GM12878 (cell line): ENCODE results near the gene PPIC. TPM values are rescaled to one million over a fixed set of nuclear protein-coding genes. Genes with fewer than 3 reads are reported as not detected.

ENCODE experiments used
- ATAC-seq: fragments of 200-7000 bp; cut with Tn5 transposase; 3 replicates; pipeline ENCODE4 v1.9.1; 2020; ENCODE audit warnings: mild to moderate bottlenecking, moderate library complexity
- BruUV-seq: library from RNA; stranded (reverse); fragments of 400-500 nt; replicated peaks from 2 replicates; lab custom pipeline; 2021; lab: Mats Ljungman, UMichigan
- CTCF ChIA-PET: fragments of 300-600 bp; sonication (Branson Sonifier 250); formaldehyde crosslinking; extraction: SDS; loops from one replicate; lab custom pipeline; 2021; ENCODE audit warnings: inconsistent platforms; lab: Yijun Ruan, JAX
- POLR2A ChIA-PET: fragments of 350-600 bp; formaldehyde crosslinking; extraction: SDS; loops from one replicate; lab custom pipeline; 2021; ENCODE audit warnings: inconsistent platforms; lab: Charles Lee
- RAD21 ChIA-PET: fragments of 300-600 bp; sonication (Branson Sonifier 250); formaldehyde crosslinking; loops from one replicate; lab custom pipeline; 2023; ENCODE audit warnings: antibody characterized with exemption; ENCODE audit not compliant: unreplicated experiment; lab: Charles Lee
- SMC1A ChIA-PET: fragments of 300-600 bp; sonication (Branson Sonifier 250); formaldehyde crosslinking; loops from one replicate; lab custom pipeline; 2023; ENCODE audit not compliant: unreplicated experiment, uncharacterized antibody; lab: Charles Lee
- DNase-seq: peaks from one replicate; pipeline ENCODE4 v3.0.0-alpha.2; 2011; ENCODE audit warnings: low read depth, low spot score
- FAIRE-seq: peaks from 3 replicates; lab custom pipeline; 2011; peaks lifted over from hg19 to GRCh38; lab: Jason Lieb, UNC
- H2AFZ ChIP-seq: 2 replicates; pipeline ENCODE4 v1.6.0; 2011; ENCODE audit warnings: low read depth, low read length, control low read depth; ENCODE audit not compliant: control insufficient read depth
- H3K27ac ChIP-seq: 2 replicates; pipeline ENCODE4 v1.5.1; 2011; ENCODE audit warnings: control low read depth; ENCODE audit not compliant: control insufficient read depth, insufficient read depth
- H3K27me3 ChIP-seq, 2 experiments: replicated peaks in 1 of 2; 2 replicates each; pipeline versions ENCODE4 v1.6.0 to v1.6.1; 2011; ENCODE audit warnings: low read length in 1 of 2; ENCODE audit not compliant: control insufficient read depth in 2 of 2, insufficient read depth in 2 of 2
- H3K36me3 ChIP-seq, 2 experiments: 2 replicates each; pipeline ENCODE4 v1.5.1; 2011; ENCODE audit warnings: low read length in 1 of 2; ENCODE audit not compliant: control insufficient read depth in 2 of 2, insufficient read depth in 2 of 2
- H3K4me1 ChIP-seq: 2 replicates; pipeline ENCODE4 v1.6.1; 2011; ENCODE audit warnings: mild to moderate bottlenecking, low read length, moderate library complexity, mixed read lengths; ENCODE audit not compliant: control insufficient read depth, insufficient read depth
- H3K4me2 ChIP-seq: 2 replicates; pipeline ENCODE4 v1.6.0; 2011; ENCODE audit warnings: control low read depth; ENCODE audit not compliant: control insufficient read depth, insufficient read depth
- H3K4me3 ChIP-seq: fragments of 200-600 bp; sonication (generic); 2 replicates; pipeline ENCODE4 v1.5.1; 2016
- H3K79me2 ChIP-seq: 2 replicates; pipeline ENCODE4 v1.6.0; 2011; ENCODE audit warnings: low read length; ENCODE audit not compliant: control insufficient read depth, insufficient read depth
- H3K9ac ChIP-seq: 2 replicates; pipeline ENCODE4 v1.8.0; 2011; ENCODE audit warnings: low read length, control low read depth, mixed read lengths; ENCODE audit not compliant: control insufficient read depth, insufficient read depth
- H3K9me3 ChIP-seq: replicated peaks from 3 replicates; pipeline ENCODE4 v1.5.1; 2011; ENCODE audit warnings: mild to moderate bottlenecking, low read length; ENCODE audit not compliant: control insufficient read depth, insufficient read depth
- H4K20me1 ChIP-seq: 2 replicates; pipeline ENCODE4 v1.6.0; 2011; ENCODE audit not compliant: control insufficient read depth, insufficient read depth
- EGR1 ChIP-seq, 2 experiments: IDR thresholded peaks; 1 replicate in 1 of 2; 2 replicates in 1 of 2; pipeline ENCODE4 v1.6.1; 2011 to 2012; ENCODE audit warnings: low read depth in 2 of 2, low read length in 2 of 2, borderline replicate concordance in 1 of 2, mild to moderate bottlenecking in 1 of 2, moderate library complexity in 1 of 2
- EP300 ChIP-seq, 2 experiments: fragments of 150-350 bp in 1 of 2; IDR thresholded peaks; 2 replicates each; pipeline ENCODE4 v1.6.1; 2011 to 2012; ENCODE audit warnings: low read depth in 2 of 2, low read length in 2 of 2, borderline replicate concordance in 1 of 2, improper control_type of control experiment in 1 of 2, inconsistent platforms in 1 of 2; ENCODE audit not compliant: control insufficient read depth in 1 of 2
- HDAC6 ChIP-seq: fragments of 200-600 bp; sonication (generic); IDR thresholded peaks from one replicate; pipeline ENCODE4 v1.8.0; 2017; ENCODE audit warnings: antibody characterized with exemption; ENCODE audit not compliant: unreplicated experiment
- NFYB ChIP-seq: IDR thresholded peaks from 2 replicates; pipeline ENCODE4 v1.6.1; 2011; ENCODE audit warnings: low read depth, mild to moderate bottlenecking, low read length, improper control_type of control experiment, moderate library complexity; ENCODE audit not compliant: insufficient read depth
- RAD21 ChIP-seq: IDR thresholded peaks from 2 replicates; pipeline ENCODE4 v1.6.1; 2011; ENCODE audit warnings: mild to moderate bottlenecking, low read depth, low read length, moderate library complexity; ENCODE audit not compliant: insufficient read depth
- RBBP5 ChIP-seq: fragments of 200-600 bp; sonication (generic); conservative IDR thresholded peaks from 2 replicates; pipeline ENCODE4 v1.6.1; 2016
- RUNX3 ChIP-seq: IDR thresholded peaks from 2 replicates; pipeline ENCODE4 v1.6.1; 2012; ENCODE audit warnings: low read length, inconsistent platforms
- SMC3 ChIP-seq: IDR thresholded peaks from 2 replicates; pipeline ENCODE4 v1.6.1; 2011; ENCODE audit warnings: low read length, improper control_type of control experiment, borderline replicate concordance
- YY1 ChIP-seq: IDR thresholded peaks from 2 replicates; pipeline ENCODE4 v1.6.1; 2011; ENCODE audit warnings: low read depth, mild to moderate bottlenecking, low read length
- WGBS: methylation state at CpG from one replicate; pipeline ENCODE4 v1.1.6; 2016; ENCODE audit warnings: low lambda C conversion rate; ENCODE audit not compliant: insufficient replicate concordance, insufficient coverage; ENCODE audit errors: missing lambda C conversion rate; 5-methylcytosine and 5-hydroxymethylcytosine counted together
- in situ Hi-C: fragments of 300-500 bp; cut with MboI; formaldehyde crosslinking; loops from 9 replicates; pipeline ENCODE4 v1.14.3; 2018; ENCODE audit warnings: mixed read lengths
- intact Hi-C: fragments of 100-400 bp; cut with micrococcal nuclease; formaldehyde crosslinking; loops from one replicate; pipeline ENCODE4 v1.14.2; 2022; ENCODE audit not compliant: unreplicated experiment
- polyA plus RNA-seq, 11 experiments: library from polyadenylated mRNA; depleted of rRNA in 4 of 11; unstranded in 6 of 11; stranded (reverse) in 5 of 11; fragments of >200 nt; fragmentation: Nextera tagmentation in 4 of 11; fragmentation: Illumina TruSeq in 1 of 11; extraction: Ambion mirVana in 4 of 11; extraction: Trizol in 1 of 11; gene quantifications; 1 replicate in 1 of 11; 2 replicates in 10 of 11; pipeline versions ENCODE4 v1.2.1 to v1.2.3, GENCODE V29; 2011 to 2016; ENCODE audit warnings: inconsistent platforms in 2 of 11, missing spikeins in 2 of 11, low read depth in 1 of 11
- total RNA-seq, 4 experiments: library from RNA; depleted of rRNA in 3 of 4; stranded (reverse); fragments of >200 nt in 3 of 4; fragmentation: Illumina TruSeq in 1 of 4; extraction: Trizol in 1 of 4; gene quantifications; 2 replicates each; pipeline versions ENCODE4 v1.2.1 to v1.2.3, GENCODE V29; 2013 to 2021
- TF ChIP-seq, protein P1 (sequence below): fragments of 450-650 bp; IDR thresholded peaks from 2 replicates; pipeline ENCODE4 v1.6.1; 2017; ENCODE audit warnings: borderline replicate concordance
- TF ChIP-seq, protein P2 (sequence below): fragments of 450-650 bp; IDR thresholded peaks from 2 replicates; pipeline ENCODE4 v1.6.1; 2016; ENCODE audit warnings: mild to moderate bottlenecking
- TF ChIP-seq, protein P3 (sequence below), 3 experiments: IDR thresholded peaks in 2 of 3; conservative IDR thresholded peaks in 1 of 3; 2 replicates each; pipeline ENCODE4 v1.5.1; 2011; ENCODE audit warnings: low read depth in 3 of 3, low read length in 3 of 3, mild to moderate bottlenecking in 3 of 3, control low read depth in 2 of 3, moderate library complexity in 2 of 3, inconsistent platforms in 1 of 3, mixed read lengths in 1 of 3; ENCODE audit not compliant: control insufficient read depth in 2 of 3, insufficient read depth in 1 of 3; ENCODE audit errors: extremely low read depth in 1 of 3

PPIC gene
- total and polyA plus RNA-seq, 10 of the 15 experiments (the other 5 are each of a cell fraction or from before 2014, with no cell fraction given): 0.12 to 0.21 TPM; not detected in 8

DNA sequence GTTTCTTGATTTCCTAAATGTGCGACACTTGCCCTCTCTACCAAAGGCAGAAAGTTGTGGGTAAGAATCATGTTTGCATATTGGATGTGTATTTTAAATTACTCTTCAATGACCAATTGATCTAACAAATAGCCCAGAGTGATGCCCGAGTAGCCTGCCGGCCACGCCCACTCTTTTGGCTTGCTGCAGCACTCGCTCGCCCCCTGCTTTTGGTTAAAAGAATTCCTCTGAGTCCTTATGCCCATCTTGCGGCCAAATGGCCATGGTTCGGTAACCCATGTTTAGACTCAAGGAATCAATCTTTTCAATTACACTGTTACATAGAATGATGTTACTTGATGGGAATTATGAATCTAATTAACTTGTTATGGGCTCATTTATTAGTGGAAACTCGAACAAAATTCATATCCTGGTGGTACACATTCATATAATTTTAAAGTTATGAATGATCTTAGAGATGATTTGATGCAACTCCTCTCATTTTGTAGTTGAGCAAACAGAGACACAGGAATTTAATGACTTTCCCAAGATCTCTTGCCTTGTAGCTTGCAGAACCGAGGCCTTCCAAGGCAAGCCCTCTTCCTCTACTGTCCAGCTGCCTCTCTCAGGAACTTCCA lies 36.5 kb downstream of the PPIC start:
- Histone ChIP-seq H3K27ac (no peak overlapping the region), H3K9ac (no peak overlapping the region), H3K9me3 (no peaks in the 10 kb centered on the region), H3K36me3 (no peaks in the 10 kb centered on the region), H2AFZ (no peak overlapping the region), H3K27me3 (no peaks in the 10 kb centered on the region), H3K4me1 (no peaks in the 10 kb centered on the region), H3K4me2 (no peak overlapping the region), H3K4me3 (no peak overlapping the region), H4K20me1 (no peaks in the 10 kb centered on the region), H3K79me2 (no peaks in the 10 kb centered on the region)
- CTCF ChIA-PET: interaction anchor here (0.6 to 1.9 kb wide), 4 partner anchors 8 to 483 kb away, joined by 3 to 11 read pairs (median 5); no protein-coding TSS in a partner anchor
- no TSS peak for BruUV-seq
- SMC1A ChIA-PET: interaction anchor here (0.9 kb wide), 1 partner anchor 11 kb away, joined by 3 read pairs; no protein-coding TSS in a partner anchor
- intact Hi-C loops: loop anchor here (1.0 to 10.0 kb wide), 5 partner anchors 103 to 808 kb away; no protein-coding TSS in a partner anchor
- in situ Hi-C loops: loop anchor here (5.0 kb wide), 2 partner anchors 103 to 483 kb away; no protein-coding TSS in a partner anchor
- TF ChIP-seq EGR1 (IDR thresholded peaks at IDR 0.05; ENCODE audit: borderline replicate concordance in 1 of 2, low read depth in 2 of 2, low read length in 2 of 2) (peak in 1 of 2 experiments; percentile 68; a peak in 2 of 3 replicates), RAD21 (peak; percentile 95), RBBP5 (no peak), YY1 (peak; percentile 65; the same call in 1 of the 2 replicates), RUNX3 (peak; percentile 56), SMC3 (peak; percentile 92; the same call in 1 of the 2 replicates), HDAC6 (no peak), NFYB (no peak), EP300 (IDR thresholded peaks at IDR 0.05; ENCODE audit: borderline replicate concordance in 1 of 2, control insufficient read depth in 1 of 2, low read depth in 2 of 2, low read length in 2 of 2) (no peak)
- TF ChIP-seq, protein P1, sequence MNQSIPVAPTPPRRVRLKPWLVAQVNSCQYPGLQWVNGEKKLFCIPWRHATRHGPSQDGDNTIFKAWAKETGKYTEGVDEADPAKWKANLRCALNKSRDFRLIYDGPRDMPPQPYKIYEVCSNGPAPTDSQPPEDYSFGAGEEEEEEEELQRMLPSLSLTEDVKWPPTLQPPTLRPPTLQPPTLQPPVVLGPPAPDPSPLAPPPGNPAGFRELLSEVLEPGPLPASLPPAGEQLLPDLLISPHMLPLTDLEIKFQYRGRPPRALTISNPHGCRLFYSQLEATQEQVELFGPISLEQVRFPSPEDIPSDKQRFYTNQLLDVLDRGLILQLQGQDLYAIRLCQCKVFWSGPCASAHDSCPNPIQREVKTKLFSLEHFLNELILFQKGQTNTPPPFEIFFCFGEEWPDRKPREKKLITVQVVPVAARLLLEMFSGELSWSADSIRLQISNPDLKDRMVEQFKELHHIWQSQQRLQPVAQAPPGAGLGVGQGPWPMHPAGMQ: no peak
- TF ChIP-seq, protein P2, sequence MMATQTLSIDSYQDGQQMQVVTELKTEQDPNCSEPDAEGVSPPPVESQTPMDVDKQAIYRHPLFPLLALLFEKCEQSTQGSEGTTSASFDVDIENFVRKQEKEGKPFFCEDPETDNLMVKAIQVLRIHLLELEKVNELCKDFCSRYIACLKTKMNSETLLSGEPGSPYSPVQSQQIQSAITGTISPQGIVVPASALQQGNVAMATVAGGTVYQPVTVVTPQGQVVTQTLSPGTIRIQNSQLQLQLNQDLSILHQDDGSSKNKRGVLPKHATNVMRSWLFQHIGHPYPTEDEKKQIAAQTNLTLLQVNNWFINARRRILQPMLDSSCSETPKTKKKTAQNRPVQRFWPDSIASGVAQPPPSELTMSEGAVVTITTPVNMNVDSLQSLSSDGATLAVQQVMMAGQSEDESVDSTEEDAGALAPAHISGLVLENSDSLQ: peak; percentile 42; the same call in 1 of the 2 replicates
- TF ChIP-seq, protein P3, sequence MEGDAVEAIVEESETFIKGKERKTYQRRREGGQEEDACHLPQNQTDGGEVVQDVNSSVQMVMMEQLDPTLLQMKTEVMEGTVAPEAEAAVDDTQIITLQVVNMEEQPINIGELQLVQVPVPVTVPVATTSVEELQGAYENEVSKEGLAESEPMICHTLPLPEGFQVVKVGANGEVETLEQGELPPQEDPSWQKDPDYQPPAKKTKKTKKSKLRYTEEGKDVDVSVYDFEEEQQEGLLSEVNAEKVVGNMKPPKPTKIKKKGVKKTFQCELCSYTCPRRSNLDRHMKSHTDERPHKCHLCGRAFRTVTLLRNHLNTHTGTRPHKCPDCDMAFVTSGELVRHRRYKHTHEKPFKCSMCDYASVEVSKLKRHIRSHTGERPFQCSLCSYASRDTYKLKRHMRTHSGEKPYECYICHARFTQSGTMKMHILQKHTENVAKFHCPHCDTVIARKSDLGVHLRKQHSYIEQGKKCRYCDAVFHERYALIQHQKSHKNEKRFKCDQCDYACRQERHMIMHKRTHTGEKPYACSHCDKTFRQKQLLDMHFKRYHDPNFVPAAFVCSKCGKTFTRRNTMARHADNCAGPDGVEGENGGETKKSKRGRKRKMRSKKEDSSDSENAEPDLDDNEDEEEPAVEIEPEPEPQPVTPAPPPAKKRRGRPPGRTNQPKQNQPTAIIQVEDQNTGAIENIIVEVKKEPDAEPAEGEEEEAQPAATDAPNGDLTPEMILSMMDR (IDR thresholded peaks at IDR 0.05 in 2 of 3, conservative IDR thresholded peaks at IDR 0.05 in 1 of 3; ENCODE audit: control insufficient read depth in 2 of 3, extremely low read depth in 1 of 3, insufficient read depth in 1 of 3, low read depth in 3 of 3, low read length in 3 of 3): peak; percentile 79 to 89 (median 82)
- 13% methylated on average over 10 of the region's 10 CpGs for WGBS
- FAIRE-seq (peak; percentile 49), DNase-seq (peak; percentile 40), ATAC-seq (peak; percentile 99)
- RAD21 ChIA-PET: interaction anchor here (1.2 kb wide), 1 partner anchor 484 kb away, joined by 7 read pairs; no protein-coding TSS in a partner anchor
- POLR2A ChIA-PET: no interaction called here
